ENCODE measurements around the gene ASPHD2. TPM values are rescaled to one million over a fixed set of nuclear protein-coding genes. Genes with fewer than 3 reads are reported as not detected.
A peak's percentile ranks its signal among the peaks of the same experiment; 100 is the strongest.

The ASPHD2 gene
- polyA plus RNA-seq, 1 donor, result 4.4 TPM

DNA sequence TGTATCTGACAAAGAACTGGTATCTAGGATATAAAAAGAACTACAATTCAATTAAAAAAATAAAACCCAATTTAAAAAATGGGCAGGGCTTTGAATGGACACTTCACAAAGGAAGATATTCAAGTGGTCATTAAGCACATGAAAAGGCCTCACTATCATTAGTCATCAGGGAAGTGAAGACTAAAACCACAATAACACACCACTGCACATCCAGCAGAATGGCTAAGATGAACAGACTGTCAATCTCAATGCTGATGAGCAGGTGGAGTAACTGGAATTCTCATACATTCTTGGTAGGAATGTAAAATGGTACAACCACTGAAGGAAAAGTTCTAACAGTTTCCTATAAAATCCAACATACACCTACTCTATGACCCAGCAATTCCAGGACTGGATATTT is 45.6 kb downstream of the ASPHD2 start:
- DNase-seq, result no peak

- no peak for DNase-seq
These were observed 47.8 kb downstream of the ASPHD2 start for GRCh38 chr22:26476705-26477340.

GRCh38 chr22:26477341-26477731 is 48.3 kb downstream of the ASPHD2 start:
- DNase-seq, result no peak

- no peak for DNase-seq
These were observed 50.2 kb downstream of the ASPHD2 start for GRCh38 chr22:26479043-26479791.

DNA sequence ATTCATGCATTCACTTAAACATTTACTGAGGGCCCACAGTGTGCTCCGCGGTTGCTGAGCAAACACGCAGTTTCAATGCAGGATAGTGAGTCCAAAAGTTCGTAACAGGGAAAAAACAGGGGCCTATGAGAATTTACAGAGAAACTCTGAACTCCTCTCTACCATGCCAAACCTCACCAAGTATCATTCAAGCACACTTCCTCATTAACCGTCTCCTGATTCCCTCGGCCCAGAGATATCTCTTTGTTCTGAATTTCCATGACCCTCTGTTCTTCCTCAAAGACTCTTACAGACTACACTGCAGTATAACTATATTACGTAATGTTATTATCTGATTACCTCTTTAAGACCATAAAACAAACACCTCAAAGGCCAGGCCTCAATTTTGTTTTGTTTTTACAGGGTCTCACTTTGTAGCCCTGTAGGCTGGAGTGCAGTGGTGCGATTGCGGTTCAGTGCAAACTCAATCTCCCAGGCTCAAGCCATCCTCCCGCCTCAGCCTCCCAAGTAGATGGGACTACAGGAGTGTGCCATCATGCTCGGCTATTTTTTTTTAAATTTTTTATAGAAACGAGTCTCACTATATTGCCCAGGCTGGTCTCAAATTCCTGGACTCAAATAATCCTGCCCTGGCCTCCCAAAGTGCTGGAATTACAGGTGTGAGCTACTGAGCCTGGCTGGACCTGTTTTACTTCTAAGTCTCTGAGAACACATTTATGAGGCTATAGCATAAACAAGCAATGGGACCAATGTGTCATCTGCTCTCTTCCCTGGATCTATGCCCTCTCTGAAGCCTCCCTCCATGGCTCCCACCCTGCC is 50.9 kb downstream of the ASPHD2 start:
- no peak for DNase-seq

- no peak for DNase-seq
These were observed 51.5 kb downstream of the ASPHD2 start for GRCh38 chr22:26480611-26480932.

DNA sequence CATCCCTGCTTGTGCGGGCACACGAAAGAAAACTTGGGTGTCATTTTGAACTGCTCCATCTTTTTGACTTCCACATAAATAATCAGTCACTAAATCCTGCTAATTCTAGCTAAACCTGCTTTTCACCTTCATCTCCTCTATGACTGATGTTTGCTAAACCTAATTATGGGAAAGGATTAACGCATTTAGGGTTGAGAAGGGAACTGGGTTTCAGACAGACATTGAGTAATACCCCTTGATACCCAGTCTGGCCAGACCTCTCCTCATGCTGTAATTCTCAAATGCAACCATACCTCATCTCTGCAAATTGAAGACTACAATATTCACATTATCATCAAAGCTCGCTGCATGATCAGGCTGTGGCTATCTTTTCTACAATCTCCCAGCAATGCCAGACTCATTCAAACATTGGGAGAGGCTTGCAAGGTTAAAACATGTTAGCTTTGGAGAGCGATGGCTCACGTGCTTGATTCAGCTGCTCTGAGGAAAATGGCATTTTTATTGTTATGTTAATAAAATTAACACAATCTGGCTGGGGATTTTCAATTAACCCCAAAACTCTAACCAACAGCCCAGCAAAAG is 52.1 kb downstream of the ASPHD2 start:
- no peak for DNase-seq

DNA sequence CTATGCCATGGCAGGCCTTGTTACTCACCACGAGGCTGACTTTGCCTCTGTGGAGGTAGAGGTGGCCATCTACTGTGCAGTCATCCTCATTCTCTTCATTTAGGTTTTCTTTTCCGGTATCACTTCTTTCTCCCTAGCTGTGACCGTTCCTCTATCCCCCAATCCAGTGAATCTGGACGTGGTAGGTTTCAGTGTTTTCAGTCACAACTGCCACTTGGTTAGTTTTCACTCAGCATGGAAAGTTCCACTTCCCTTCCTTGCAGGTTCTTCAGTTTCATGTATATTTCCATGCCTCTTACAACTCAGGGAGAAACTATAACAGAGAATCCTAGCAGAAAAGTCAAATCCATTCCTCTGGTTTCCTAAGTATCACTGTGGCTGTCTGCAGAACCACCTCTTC is 52.6 kb downstream of the ASPHD2 start:
- no peak for DNase-seq

DNA sequence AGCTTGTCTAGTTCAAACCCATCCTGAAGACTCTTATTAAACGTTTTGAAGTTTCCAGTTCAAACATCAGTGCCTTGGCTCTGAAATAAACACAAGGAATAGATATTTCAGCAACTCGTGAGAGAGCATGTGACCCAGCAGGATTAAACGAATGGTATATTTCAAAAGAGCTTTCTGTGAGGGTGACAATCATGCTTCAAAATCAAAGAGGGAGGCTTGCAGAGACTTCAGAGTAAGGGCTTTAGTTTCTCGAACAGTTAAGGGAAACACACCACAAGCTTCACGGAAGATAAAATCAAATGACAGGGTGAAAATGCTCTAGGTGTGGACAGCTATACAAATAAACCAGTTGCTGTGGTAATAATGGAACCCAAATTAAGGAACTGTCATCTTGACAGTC is 53.1 kb downstream of the ASPHD2 start:
- no peak for DNase-seq

- peak; percentile 25 for DNase-seq
These were observed 54.0 kb downstream of the ASPHD2 start for GRCh38 chr22:26483043-26483438.

DNA sequence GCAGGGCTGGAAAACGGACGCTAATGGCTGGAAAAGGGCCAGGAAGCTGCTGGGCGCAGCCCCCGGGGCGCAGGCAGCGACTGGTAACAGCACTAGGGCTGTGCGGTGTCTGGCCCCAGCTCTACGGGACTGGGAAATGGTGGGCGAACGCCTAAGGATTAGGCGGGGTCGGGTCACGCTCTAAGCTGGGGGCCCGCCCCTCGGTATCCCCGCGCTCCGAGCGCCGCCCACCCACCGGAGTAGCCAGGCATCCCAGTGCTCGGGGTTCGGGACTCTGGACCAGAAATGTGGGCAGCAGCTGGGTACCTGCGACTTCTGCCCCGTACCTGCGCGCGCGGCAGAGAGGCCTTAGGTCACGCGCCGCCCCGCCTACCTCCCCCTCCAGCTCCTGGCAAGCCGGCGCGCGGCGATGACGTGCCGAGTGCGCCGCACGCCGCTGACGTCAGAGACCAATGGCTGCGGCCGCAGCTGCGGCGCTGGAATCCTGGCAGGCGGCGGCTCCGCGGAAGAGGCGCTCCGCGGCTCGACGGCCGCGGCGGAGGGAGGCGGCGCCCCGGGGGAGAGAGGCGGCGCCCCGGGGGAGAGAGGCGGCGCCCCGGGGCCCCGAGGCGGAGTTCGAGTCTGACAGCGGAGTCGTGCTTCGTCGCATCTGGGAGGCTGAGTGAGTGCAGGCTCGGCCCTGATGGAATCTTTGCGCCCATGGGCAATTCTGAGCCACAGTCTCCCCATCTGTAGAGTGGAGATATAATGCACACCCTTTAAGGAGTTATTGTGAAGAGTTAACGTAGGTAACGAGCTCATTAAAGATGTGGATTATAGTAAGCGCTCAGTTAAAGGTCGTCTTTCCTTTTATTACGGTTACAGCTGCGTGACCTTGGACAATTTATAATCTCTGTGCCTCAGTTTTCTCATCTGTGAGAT is 54.6 kb downstream of the ASPHD2 start, which contains the start of the genes HPS4 and SRRD:
Gene HPS4 (minus strand): TSS at position 345 of the 921 bp plus-strand sequence. CDS start 2,021 bp downstream, outside the sequence.
Gene SRRD (plus strand): TSS at position 439 of the 921 bp plus-strand sequence. CDS start 14 bp downstream, at position 453.
- peak; percentile 92 for DNase-seq

DNA sequence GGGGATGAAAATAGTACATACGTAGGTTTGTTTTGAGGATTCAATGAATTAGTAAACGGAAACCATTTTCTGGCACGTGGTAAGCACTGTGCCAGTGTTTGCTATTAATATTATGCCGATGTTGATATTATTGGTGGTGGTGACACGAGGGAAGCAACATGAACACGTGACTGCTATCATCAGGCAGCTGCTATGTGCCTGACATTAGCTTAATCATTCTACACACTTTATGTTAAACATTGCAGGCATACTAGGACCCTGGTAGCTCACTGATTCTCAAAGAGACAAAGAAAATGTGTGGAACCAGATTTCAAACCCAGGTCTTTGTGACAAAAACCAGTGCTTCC is 55.3 kb downstream of the ASPHD2 start:
- no peak for DNase-seq

DNA sequence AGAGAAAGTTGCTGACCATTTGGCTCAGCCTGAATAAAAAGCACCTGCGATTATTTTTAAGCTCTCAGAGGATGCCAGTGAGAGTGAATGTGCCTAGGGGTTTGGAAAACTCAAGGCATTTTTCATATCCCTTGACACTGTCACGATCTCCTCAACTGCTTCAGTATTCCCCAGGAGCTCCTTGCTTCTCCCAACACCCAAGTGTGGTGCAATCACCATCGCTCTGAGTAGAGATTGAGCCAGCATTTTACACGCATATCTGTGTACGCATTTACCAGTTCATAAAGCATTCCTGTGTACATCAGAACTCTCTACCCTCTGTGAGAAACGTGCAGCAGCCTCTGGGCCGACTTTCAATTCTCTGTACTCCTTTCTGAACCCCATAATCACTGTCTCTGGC is 56.0 kb downstream of the ASPHD2 start:
- DNase-seq, result no peak

DNA sequence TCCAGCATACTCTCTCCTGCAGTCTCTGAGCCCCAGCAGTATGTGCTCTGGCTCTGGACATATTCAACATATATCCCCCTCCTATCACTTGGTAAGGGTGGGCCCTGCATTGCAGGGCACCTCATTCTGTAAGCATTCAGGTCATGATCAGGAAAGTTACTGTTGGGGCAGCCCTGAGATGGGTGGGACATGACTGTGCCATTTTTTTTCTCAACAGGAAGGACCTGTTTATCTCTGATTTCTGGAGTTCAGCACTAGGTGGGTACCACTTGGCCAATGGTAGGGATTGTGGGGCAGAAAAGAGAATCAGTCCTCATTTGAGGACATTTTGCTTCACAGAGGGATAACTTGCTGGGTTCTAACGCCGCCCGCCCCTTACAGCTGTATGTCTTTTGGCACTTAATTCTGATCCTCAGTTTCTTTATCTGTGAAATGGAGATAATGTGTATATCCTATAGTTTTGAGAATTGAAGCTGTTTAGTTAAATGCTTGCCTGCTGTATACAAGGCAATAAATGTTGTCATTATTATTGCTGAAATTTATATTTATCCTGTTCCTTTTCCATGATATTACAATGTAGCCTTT is 56.8 kb downstream of the ASPHD2 start:
- no peak for DNase-seq

- DNase-seq, result no peak
These were observed 57.3 kb downstream of the ASPHD2 start for GRCh38 chr22:26486394-26486793.

DNA sequence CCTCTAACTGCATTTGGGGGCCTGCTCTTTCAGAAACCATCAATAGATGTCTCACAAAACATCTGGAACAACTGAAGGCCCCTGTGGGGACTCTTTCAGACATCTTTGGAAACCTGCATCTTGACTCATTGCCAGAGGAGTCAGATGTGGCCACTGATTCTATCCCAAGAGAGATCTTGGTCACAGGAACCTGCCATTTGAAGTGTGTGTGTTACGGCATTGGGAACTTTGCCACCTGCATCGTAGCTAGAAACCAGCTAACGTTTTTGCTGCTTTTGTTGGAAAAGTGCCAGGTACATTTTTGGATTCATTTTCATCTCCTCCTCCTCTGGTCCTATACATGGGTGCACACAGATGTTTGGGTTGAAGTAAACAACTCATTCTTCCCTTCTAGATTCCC is 58.9 kb downstream of the ASPHD2 start:
- no peak for DNase-seq

GRCh38 chr22:26489447-26490036 is 60.5 kb downstream of the ASPHD2 start:
- no peak for DNase-seq

DNA sequence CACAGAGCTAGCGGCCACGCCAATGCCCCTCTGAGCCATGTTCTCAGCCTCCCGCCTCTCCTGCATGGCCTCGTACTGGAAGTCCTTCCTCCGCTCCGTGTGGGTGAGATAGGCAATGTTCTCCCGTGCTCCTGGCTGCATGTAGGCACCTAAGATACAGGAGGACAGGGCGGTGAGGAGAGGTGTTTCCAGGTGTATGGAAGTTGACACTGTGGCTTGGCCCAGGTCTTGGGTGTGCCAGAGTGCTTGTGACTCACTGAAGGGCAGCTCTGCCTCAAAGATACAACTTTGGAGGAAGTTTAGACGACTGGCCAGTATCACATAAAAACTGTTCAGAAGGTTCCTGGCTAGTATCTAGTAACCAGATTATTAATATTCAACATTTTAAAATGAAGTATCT is 63.2 kb downstream of the ASPHD2 start:
- no peak for DNase-seq

GRCh38 chr22:26494506-26494905 is 65.4 kb downstream of the ASPHD2 start:
- DNase-seq, result no peak

All from left kidney (tissue), 2 donors.